ENCODE results near the gene PSME2. TPM values are rescaled to one million over a fixed set of nuclear protein-coding genes. Genes with fewer than 3 reads are reported as not detected.

Gene PSME2
- total and polyA plus RNA-seq, 9 of the 15 experiments (the other 6 are each of a cell fraction or from before 2014, with no cell fraction given), result 111 to 579 (median 159) TPM

DNA sequence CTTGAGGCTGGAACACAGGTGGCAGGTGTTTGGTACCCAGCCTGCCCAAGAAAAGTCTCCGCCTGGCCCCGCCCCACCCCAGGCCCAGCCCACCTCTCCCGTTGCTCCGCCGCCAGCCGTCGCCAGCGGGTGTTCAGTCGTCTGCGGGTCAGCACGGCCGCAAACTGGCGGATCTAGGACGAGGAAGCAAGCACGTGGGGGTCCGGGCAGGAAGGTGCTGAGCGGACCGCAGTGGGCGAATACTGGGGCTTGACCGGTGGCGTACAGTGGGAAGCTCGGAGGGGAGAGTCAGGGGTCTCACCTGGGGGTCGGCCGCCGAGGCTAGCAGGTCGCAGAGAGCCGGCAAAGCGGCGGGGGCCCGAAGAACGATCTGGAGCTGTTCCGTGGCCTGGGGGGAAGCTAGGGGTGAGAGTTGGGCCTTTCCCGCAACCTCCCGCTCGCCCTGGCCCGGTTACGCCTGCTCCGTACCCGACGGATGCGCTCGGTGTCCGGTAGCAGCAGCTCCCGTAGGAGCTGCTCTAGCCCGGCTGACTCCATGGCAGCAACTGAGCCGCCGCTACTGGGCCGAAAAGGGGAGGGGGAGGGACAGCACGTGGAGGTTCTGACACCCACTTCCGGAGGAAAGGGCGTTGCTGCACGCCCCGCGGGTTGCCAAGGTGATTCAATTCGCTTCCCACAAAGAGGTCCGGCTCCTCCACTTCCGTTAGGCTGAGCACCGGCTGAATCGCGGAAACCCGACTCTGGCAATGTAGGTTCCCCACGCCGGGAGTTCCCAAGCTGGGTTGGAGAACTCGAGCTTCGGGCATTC lies 42.0 kb upstream of the PSME2 start, which contains the start of gene IPO4 (continued):
- no peak for TF ChIP-seq ZBTB33 (CRISPR knock-in tag; IDR thresholded peaks at IDR 0.05)
- TF ChIP-seq PHF8 (IDR thresholded peaks at IDR 0.05; ENCODE audit: borderline replicate concordance, low read length), result peak; percentile 70; the same call in 1 of the 2 replicates

GRCh38 chr14:24187539-24187915 lies 41.1 kb upstream of the PSME2 start:
- DNase-seq (ENCODE audit: extremely low read depth in 1 of 4, low spot score in 3 of 4) (no peak), FAIRE-seq (no peak), ATAC-seq (no peak)
- H3K27me3 ChIP-seq (ENCODE audit: control insufficient read depth in 2 of 2, insufficient read depth in 2 of 2, low read length in 2 of 2), result no peaks in the 10 kb centered on the region
- ChIA-PET POLR2A (no interaction called here), CTCF (ENCODE audit: low intra/inter-chr PET ratio) (no interaction called here)
- in situ Hi-C loops (cut with MboI), result no loop called here
- peaks cover 3% of the 10 kb centered on the region for H3K9me1 ChIP-seq (ENCODE audit: control insufficient read depth, insufficient read depth, low read length)
- no peaks in the 10 kb centered on the region for H3K9me3 ChIP-seq (replicated peaks; ENCODE audit: control insufficient read depth, insufficient read depth, low read depth, low read length)
- H3K4me1 ChIP-seq (replicated peaks in 1 of 2; ENCODE audit: control insufficient read depth in 2 of 2, insufficient read depth in 2 of 2, low read length in 2 of 2), result peaks cover 0 to 21% of the 10 kb centered on the region in 2 experiments; a peak in 3 of 5 replicates
- peak overlapping the region; percentile 87 to 91 for H3K9ac ChIP-seq (ENCODE audit: insufficient read depth in 1 of 2, low read depth in 2 of 2, low read length in 2 of 2)
- H3K4me3 ChIP-seq, result peak overlapping the region; percentile 71
- peaks cover 23% of the 10 kb centered on the region for H3K79me2 ChIP-seq (ENCODE audit: control insufficient read depth, insufficient read depth, low read length)
- no TSS peak for BruUV-seq (replicated peaks)
- peaks cover 71% of the 10 kb centered on the region; the same call in 2 of the 3 replicates for H3K36me3 ChIP-seq (ENCODE audit: control insufficient read depth, insufficient read depth, low read length)
- no peak overlapping the region for H3K27ac ChIP-seq (ENCODE audit: extremely low read depth, low read depth, low read length)
- 31% methylated on average over 2 of the region's 2 CpGs for WGBS (ENCODE audit: insufficient coverage, low coverage, missing lambda C conversion rate)
- peaks cover 9% of the 10 kb centered on the region; the same call in 1 of the 2 replicates for H4K20me1 ChIP-seq (replicated peaks; ENCODE audit: control insufficient read depth, insufficient read depth, low read length)
- peak overlapping the region; percentile 87 for H3K4me2 ChIP-seq (ENCODE audit: insufficient read depth, low read length)
- intact Hi-C loops (cut with micrococcal nuclease), result no loop called here
- no peak overlapping the region for H2AFZ ChIP-seq (ENCODE audit: low read depth, low read length)
- TF ChIP-seq ZNF77 (CRISPR knock-in tag; IDR thresholded peaks at IDR 0.05) (no peak), RFX5 (IDR thresholded peaks at IDR 0.05; ENCODE audit: low read depth, low read length) (no peak), SRF (CRISPR knock-in tag; IDR thresholded peaks at IDR 0.05) (no peak), PCBP2 (IDR thresholded peaks at IDR 0.05; ENCODE audit: low read depth, low read length, poor library complexity, severe bottlenecking) (no peak), CEBPG (CRISPR knock-in tag; IDR thresholded peaks at IDR 0.05) (no peak), CEBPG (tag; conservative IDR thresholded peaks at IDR 0.05 in 1 of 2, IDR thresholded peaks at IDR 0.05 in 1 of 2) (no peak), DDX20 (tag; IDR thresholded peaks at IDR 0.05; ENCODE audit: low read depth) (no peak), MAFG (tag; conservative IDR thresholded peaks at IDR 0.05) (no peak), FOXA3 (CRISPR knock-in tag; conservative IDR thresholded peaks at IDR 0.05 in 1 of 2, IDR thresholded peaks at IDR 0.05 in 1 of 2) (no peak), BCLAF1 (IDR thresholded peaks at IDR 0.05; ENCODE audit: borderline replicate concordance in 1 of 2, control insufficient read depth in 1 of 2, low read depth in 2 of 2, low read length in 1 of 2) (no peak), FOXA1 (IDR thresholded peaks at IDR 0.05; ENCODE audit: borderline replicate concordance) (no peak)

Data from K562 (cell line).